ENCODE measurements around the gene LINC01488.

LINC01488 gene

DNA sequence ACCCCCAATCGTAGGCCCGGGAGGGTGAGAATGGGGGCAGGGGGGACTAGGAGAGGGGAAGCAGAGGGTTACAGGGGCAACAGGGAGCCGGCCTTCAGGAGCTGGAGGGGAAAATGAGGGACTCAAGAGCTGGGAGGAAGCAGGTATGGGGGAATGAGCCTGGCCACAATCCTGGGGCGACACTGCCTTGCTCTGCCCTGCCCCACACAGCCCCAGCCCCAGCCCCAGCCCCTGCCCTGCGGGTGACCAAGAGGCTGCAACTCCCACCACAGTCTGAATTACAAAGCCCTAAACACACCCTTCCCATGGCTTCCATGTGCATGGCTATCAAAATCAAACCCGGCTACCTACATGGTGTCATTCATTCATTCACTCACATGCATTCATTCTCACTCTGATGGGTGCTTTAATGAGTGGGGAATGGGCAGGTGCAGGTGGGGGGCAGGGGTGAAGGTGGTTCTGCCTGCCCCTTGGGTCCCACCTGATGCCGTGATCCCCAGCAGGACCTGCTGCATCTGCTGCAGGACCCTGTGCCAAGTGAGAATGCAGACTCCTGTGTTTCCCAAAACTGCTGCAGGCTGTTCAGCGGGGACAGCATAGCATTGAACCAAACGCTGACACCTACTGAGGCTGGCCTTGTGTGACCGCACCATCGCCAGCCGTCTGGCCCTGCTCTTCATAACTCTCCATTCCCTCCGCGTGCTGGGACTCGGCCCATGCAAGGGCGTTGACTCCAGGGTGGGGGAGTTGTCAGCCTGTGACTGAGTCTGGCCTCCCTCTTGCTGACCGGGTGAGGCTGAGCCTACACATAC is 9.5 kb upstream of the LINC01488 start:
- H3K9me3 ChIP-seq (ENCODE audit: control insufficient read depth, insufficient read depth, low read length), result no peaks in the 10 kb centered on the region
- no peaks in the 10 kb centered on the region for H3K9me2 ChIP-seq (replicated peaks; ENCODE audit: control insufficient read depth, low read length)
- TF ChIP-seq EZH2phosphoT487 (IDR thresholded peaks at IDR 0.05; ENCODE audit: borderline replicate concordance, low read length), result no peak
- TF ChIP-seq, protein P1, sequence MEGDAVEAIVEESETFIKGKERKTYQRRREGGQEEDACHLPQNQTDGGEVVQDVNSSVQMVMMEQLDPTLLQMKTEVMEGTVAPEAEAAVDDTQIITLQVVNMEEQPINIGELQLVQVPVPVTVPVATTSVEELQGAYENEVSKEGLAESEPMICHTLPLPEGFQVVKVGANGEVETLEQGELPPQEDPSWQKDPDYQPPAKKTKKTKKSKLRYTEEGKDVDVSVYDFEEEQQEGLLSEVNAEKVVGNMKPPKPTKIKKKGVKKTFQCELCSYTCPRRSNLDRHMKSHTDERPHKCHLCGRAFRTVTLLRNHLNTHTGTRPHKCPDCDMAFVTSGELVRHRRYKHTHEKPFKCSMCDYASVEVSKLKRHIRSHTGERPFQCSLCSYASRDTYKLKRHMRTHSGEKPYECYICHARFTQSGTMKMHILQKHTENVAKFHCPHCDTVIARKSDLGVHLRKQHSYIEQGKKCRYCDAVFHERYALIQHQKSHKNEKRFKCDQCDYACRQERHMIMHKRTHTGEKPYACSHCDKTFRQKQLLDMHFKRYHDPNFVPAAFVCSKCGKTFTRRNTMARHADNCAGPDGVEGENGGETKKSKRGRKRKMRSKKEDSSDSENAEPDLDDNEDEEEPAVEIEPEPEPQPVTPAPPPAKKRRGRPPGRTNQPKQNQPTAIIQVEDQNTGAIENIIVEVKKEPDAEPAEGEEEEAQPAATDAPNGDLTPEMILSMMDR (IDR thresholded peaks at IDR 0.05; ENCODE audit: low read depth, low read length, poor library complexity, severe bottlenecking), result no peak
- H3K27me3 ChIP-seq (ENCODE audit: control insufficient read depth, low read length), result no peaks in the 10 kb centered on the region
- no peak overlapping the region for H3K4me2 ChIP-seq (ENCODE audit: low read length)
- no peak overlapping the region for H3K27ac ChIP-seq (ENCODE audit: low read depth, low read length)
- H3K79me2 ChIP-seq (ENCODE audit: control insufficient read depth, low read length), result no peaks in the 10 kb centered on the region
- H4K20me1 ChIP-seq (ENCODE audit: control insufficient read depth, insufficient read depth, low read depth, low read length), result no peaks in the 10 kb centered on the region
- no peaks in the 10 kb centered on the region for H3K4me1 ChIP-seq (ENCODE audit: control insufficient read depth, low read length)
- no peaks in the 10 kb centered on the region for H3F3A ChIP-seq (ENCODE audit: control insufficient read depth, insufficient read depth)
- H3K4me3 ChIP-seq (ENCODE audit: low read length), result no peak overlapping the region
- H3K36me3 ChIP-seq (ENCODE audit: control insufficient read depth, low read length), result no peaks in the 10 kb centered on the region

DNA sequence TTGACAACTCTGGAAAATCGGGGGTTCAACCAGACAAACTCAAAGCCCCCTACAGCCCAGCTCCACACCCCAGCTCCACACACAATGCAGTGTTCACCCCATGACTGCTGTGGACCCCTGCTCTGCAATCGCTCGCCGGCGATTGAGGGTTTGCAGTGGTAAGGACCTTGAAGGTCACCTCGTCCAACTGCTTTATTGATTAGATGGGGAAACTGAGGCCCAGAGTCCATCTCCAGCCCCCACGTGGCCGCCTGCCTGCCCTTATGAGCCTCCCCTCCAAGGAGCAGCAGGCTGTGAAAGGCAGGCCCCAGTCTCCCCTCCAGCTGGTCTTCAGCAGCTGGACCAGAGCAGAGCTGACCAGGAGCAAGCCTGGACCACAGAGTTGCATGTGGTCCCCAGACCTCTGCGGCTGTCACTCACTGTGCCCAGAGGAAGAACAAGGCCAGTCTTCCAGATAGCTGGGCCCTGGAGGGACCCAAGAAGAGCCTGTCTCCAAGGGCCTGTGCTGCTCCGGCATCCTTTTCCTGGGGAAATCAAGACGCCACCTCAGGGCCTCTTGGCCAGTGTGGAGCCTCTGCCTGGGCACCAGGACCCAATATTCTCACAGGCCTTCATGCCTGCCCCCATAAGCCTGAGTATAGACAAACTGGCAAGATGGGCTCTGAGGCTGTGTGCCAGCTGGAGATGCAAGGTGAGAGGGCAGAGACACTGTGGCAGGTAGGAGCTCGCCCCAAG is 8.8 kb upstream of the LINC01488 start:
- Histone ChIP-seq H4K20me1 (ENCODE audit: control insufficient read depth, insufficient read depth, low read depth, low read length) (no peaks in the 10 kb centered on the region), H3K9me2 (replicated peaks; ENCODE audit: control insufficient read depth, low read length) (no peaks in the 10 kb centered on the region), H3K27me3 (ENCODE audit: control insufficient read depth, low read length) (no peaks in the 10 kb centered on the region), H3K4me3 (ENCODE audit: low read length) (no peak overlapping the region), H3K4me2 (ENCODE audit: low read length) (no peak overlapping the region), H3F3A (ENCODE audit: control insufficient read depth, insufficient read depth) (no peaks in the 10 kb centered on the region), H3K79me2 (ENCODE audit: control insufficient read depth, low read length) (no peaks in the 10 kb centered on the region), H3K9me3 (ENCODE audit: control insufficient read depth, insufficient read depth, low read length) (no peaks in the 10 kb centered on the region), H3K4me1 (ENCODE audit: control insufficient read depth, low read length) (no peaks in the 10 kb centered on the region), H3K36me3 (ENCODE audit: control insufficient read depth, low read length) (no peaks in the 10 kb centered on the region), H3K27ac (ENCODE audit: low read depth, low read length) (no peak overlapping the region)
- TF ChIP-seq, protein P1 (IDR thresholded peaks at IDR 0.05; ENCODE audit: low read depth, low read length, poor library complexity, severe bottlenecking), result no peak
- TF ChIP-seq EZH2phosphoT487 (IDR thresholded peaks at IDR 0.05; ENCODE audit: borderline replicate concordance, low read length), result no peak

DNA sequence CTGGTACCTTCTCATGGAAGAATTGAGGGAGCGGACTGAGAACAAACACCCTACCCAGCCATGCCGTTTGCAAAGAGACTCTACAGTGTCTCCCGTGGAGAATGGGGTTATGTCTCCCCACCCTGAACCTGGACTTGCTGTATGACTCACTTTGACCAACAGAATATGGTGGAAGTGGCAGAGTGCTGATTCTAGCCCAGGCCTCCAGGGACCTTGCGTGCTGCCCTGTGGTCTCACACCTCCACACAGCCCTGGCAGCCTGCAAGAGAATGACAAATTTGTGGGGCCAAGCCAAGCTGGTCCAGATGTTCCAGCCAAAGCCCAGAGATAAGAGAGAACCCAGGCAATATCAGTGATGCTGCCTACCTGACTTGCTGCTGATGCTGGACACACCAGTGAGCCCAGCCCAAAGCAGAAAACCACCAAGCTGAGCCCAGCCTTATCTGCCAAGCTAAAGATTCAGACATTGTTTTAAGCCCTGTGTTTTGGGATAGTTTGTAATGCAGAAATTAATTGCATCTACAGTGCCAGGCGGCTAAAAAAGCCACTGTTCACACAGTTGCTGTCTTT is 8.1 kb upstream of the LINC01488 start:
- Histone ChIP-seq H3K27ac (ENCODE audit: low read depth, low read length) (no peak overlapping the region), H3K79me2 (ENCODE audit: control insufficient read depth, low read length) (no peaks in the 10 kb centered on the region), H4K20me1 (ENCODE audit: control insufficient read depth, insufficient read depth, low read depth, low read length) (no peaks in the 10 kb centered on the region), H3K4me1 (ENCODE audit: control insufficient read depth, low read length) (no peaks in the 10 kb centered on the region), H3K4me3 (ENCODE audit: low read length) (no peak overlapping the region), H3K9me2 (replicated peaks; ENCODE audit: control insufficient read depth, low read length) (no peaks in the 10 kb centered on the region), H3F3A (ENCODE audit: control insufficient read depth, insufficient read depth) (no peaks in the 10 kb centered on the region), H3K36me3 (ENCODE audit: control insufficient read depth, low read length) (no peaks in the 10 kb centered on the region), H3K27me3 (ENCODE audit: control insufficient read depth, low read length) (no peaks in the 10 kb centered on the region), H3K4me2 (ENCODE audit: low read length) (no peak overlapping the region), H3K9me3 (ENCODE audit: control insufficient read depth, insufficient read depth, low read length) (no peaks in the 10 kb centered on the region)
- TF ChIP-seq, protein P1 (IDR thresholded peaks at IDR 0.05; ENCODE audit: low read depth, low read length, poor library complexity, severe bottlenecking), result no peak
- no peak for TF ChIP-seq EZH2phosphoT487 (IDR thresholded peaks at IDR 0.05; ENCODE audit: borderline replicate concordance, low read length)

Data from DOHH2 (cell line).